CD4-positive, alpha-beta T cell (primary cell): ENCODE data around the gene TAS1R3. TPM values are rescaled to one million over a fixed set of nuclear protein-coding genes. Genes with fewer than 3 reads are reported as not detected.
A peak's percentile ranks its signal among the peaks of the same experiment; 100 is the strongest.

Experiments used
- ATAC-seq: fragments of 200-7000 bp; cut with Tn5 transposase; one replicate; pipeline ENCODE4 v1.10.0; 2022; ENCODE audit warnings: mild to moderate bottlenecking; ENCODE audit not compliant: poor library complexity
- CTCF ChIA-PET: fragments of 350-600 bp; sonication (Branson Sonifier 250); formaldehyde crosslinking; loops from one replicate; lab custom pipeline; 2021; ENCODE audit warnings: antibody characterized with exemption, inconsistent platforms; lab: Charles Lee
- POLR2A ChIA-PET: fragments of 350-600 bp; sonication (Branson Sonifier 250); formaldehyde crosslinking; loops from one replicate; lab custom pipeline; 2021; ENCODE audit warnings: antibody characterized with exemption, inconsistent platforms; lab: Charles Lee
- DNase-seq, 14 experiments: peaks; one replicate each; pipeline ENCODE4 v3.0.0-alpha.2; 2013 to 2020; ENCODE audit warnings: mixed read lengths in 2 of 14
- H3K27ac ChIP-seq, 2 donors: one replicate each; pipeline versions ENCODE4 v1.5.1 to v1.7.0; 2013; ENCODE audit warnings: low read length in 2 of 2, low read depth in 1 of 2, mild to moderate bottlenecking in 1 of 2
- H3K27me3 ChIP-seq, 2 experiments: 1 replicate in 1 of 2; 2 replicates in 1 of 2; pipeline versions ENCODE4 v1.6.1 to v1.7.0; 2013; ENCODE audit warnings: low read length in 2 of 2, control low read depth in 1 of 2, mild to moderate bottlenecking in 1 of 2, moderate library complexity in 1 of 2; ENCODE audit not compliant: insufficient read depth in 2 of 2, control insufficient read depth in 1 of 2
- H3K36me3 ChIP-seq: one replicate; pipeline ENCODE4 v1.6.1; 2013; ENCODE audit warnings: low read length, control low read depth; ENCODE audit not compliant: insufficient read depth
- H3K4me1 ChIP-seq: one replicate; pipeline ENCODE4 v1.6.1; 2013; ENCODE audit warnings: low read length, control low read depth; ENCODE audit not compliant: insufficient read depth
- H3K4me3 ChIP-seq: one replicate; pipeline ENCODE4 v1.5.1; 2013; ENCODE audit warnings: mild to moderate bottlenecking, low read length, moderate library complexity
- H3K9me3 ChIP-seq, 2 experiments: 1 replicate in 1 of 2; 2 replicates in 1 of 2; pipeline versions ENCODE4 v1.6.1 to v1.7.0; 2013; ENCODE audit warnings: low read length in 2 of 2, mild to moderate bottlenecking in 2 of 2, control low read depth in 1 of 2, moderate library complexity in 1 of 2; ENCODE audit not compliant: control insufficient read depth in 1 of 2, insufficient read depth in 1 of 2
- H3K27ac Mint-ChIP-seq: one replicate; pipeline ENCODE4 v1.8.0; 2020; ENCODE audit warnings: mixed read lengths
- H3K27me3 Mint-ChIP-seq: one replicate; pipeline ENCODE4 v1.8.0; 2021; ENCODE audit warnings: mixed read lengths
- H3K36me3 Mint-ChIP-seq: one replicate; pipeline ENCODE4 v1.8.0; 2021; ENCODE audit warnings: low read depth, mixed read lengths
- H3K4me1 Mint-ChIP-seq: one replicate; pipeline ENCODE4 v1.8.0; 2021; ENCODE audit warnings: low read depth, mixed read lengths
- H3K4me3 Mint-ChIP-seq: one replicate; pipeline ENCODE4 v1.8.0; 2020; ENCODE audit warnings: mild to moderate bottlenecking, mixed read lengths
- H3K9me3 Mint-ChIP-seq: one replicate; pipeline ENCODE4 v1.8.0; 2020; ENCODE audit warnings: mixed read lengths
- intact Hi-C, 2 experiments: fragments of 100-400 bp; cut with DNase I in 1 of 2; cut with micrococcal nuclease in 1 of 2; formaldehyde crosslinking; loops; one replicate each; pipeline versions ENCODE4 v1.15.1 to v1.9.0; 2023 to 2025; cut with DNase I, micrococcal nuclease
- total RNA-seq, 174 experiments: library from RNA in 2 of 174; stranded (reverse) in 2 of 174; gene quantifications; one replicate each; pipeline ENCODE4 v1.2.3 and lab custom pipeline; 2021 to 2026
- TF ChIP-seq, protein P1 (sequence below): fragments of 200-600 bp; IDR thresholded peaks from one replicate; pipeline ENCODE4 v1.8.0; 2022; ENCODE audit warnings: antibody characterized with exemption, mild to moderate bottlenecking

The TAS1R3 gene
- total RNA-seq, 2 experiments from 2014 or later: 3.3 to 3.4 TPM

DNA sequence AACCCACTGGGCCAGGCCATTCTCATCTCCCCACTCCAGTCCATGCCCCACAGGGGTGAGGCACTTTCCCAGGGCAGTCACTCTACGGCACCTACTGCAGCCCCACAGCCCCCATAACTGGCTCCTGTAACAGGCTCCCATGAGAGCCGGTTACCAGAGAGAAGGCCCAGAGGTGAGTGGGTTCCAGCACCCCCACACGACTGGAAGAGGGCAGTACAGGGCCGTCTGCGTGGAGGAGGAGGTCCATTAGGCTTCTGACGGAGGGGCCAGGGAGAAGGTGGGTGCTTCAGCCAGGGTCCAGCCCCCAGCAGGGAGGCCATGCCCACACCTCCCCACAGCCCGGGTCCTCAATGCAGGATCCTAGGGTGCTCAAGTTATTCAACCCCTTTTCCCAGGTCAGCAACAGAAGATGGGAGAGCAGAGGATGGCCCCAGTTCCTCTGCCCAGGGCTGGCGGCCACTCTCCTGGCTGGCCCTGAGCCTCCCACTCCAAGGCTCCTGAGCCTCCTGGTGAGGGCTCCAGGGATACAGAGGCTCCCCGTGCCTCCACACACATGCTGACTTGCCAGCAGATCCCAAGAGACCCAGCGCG, 24.9 kb upstream of the TAS1R3 start:
- H3K36me3 ChIP-seq: peaks cover 12% of the 10 kb centered on the region
- peak overlapping the region; percentile 92 for H3K4me3 Mint-ChIP-seq
- peak overlapping the region; percentile 70 for H3K4me3 ChIP-seq
- H3K27me3 Mint-ChIP-seq: no peaks in the 10 kb centered on the region
- ATAC-seq (no peak), DNase-seq (peak in 1 of 14 experiments; percentile 51)
- peak overlapping the region; percentile 2 to 29 for H3K27ac ChIP-seq
- peaks cover 13% of the 10 kb centered on the region for H3K36me3 Mint-ChIP-seq
- H3K9me3 Mint-ChIP-seq: no peaks in the 10 kb centered on the region
- H3K27ac Mint-ChIP-seq: peak overlapping the region; percentile 87
- peaks cover 46% of the 10 kb centered on the region for H3K4me1 ChIP-seq
- ChIA-PET POLR2A (interaction anchor here (0.6 to 1.8 kb wide), 2 partner anchors 69 to 209 kb away, joined by 4 to 5 read pairs; partner anchors contain the start of gene AURKAIP1), CTCF (interaction anchor here (1.2 to 1.4 kb wide), 2 partner anchors 184 kb away, joined by 4 read pairs; no protein-coding TSS in a partner anchor)
- intact Hi-C loops: loop anchor here (5.0 to 10.0 kb wide), 4 partner anchors 69 to 271 kb away; partner anchors contain the start of genes AURKAIP1 (in 1 of the 2) and C1orf159 (in 1 of the 2)
- H3K9me3 ChIP-seq: no peaks in the 10 kb centered on the region
- TF ChIP-seq, protein P1, sequence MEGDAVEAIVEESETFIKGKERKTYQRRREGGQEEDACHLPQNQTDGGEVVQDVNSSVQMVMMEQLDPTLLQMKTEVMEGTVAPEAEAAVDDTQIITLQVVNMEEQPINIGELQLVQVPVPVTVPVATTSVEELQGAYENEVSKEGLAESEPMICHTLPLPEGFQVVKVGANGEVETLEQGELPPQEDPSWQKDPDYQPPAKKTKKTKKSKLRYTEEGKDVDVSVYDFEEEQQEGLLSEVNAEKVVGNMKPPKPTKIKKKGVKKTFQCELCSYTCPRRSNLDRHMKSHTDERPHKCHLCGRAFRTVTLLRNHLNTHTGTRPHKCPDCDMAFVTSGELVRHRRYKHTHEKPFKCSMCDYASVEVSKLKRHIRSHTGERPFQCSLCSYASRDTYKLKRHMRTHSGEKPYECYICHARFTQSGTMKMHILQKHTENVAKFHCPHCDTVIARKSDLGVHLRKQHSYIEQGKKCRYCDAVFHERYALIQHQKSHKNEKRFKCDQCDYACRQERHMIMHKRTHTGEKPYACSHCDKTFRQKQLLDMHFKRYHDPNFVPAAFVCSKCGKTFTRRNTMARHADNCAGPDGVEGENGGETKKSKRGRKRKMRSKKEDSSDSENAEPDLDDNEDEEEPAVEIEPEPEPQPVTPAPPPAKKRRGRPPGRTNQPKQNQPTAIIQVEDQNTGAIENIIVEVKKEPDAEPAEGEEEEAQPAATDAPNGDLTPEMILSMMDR: no peak
- peaks cover 25% of the 10 kb centered on the region for H3K4me1 Mint-ChIP-seq
- no peaks in the 10 kb centered on the region for H3K27me3 ChIP-seq

DNA sequence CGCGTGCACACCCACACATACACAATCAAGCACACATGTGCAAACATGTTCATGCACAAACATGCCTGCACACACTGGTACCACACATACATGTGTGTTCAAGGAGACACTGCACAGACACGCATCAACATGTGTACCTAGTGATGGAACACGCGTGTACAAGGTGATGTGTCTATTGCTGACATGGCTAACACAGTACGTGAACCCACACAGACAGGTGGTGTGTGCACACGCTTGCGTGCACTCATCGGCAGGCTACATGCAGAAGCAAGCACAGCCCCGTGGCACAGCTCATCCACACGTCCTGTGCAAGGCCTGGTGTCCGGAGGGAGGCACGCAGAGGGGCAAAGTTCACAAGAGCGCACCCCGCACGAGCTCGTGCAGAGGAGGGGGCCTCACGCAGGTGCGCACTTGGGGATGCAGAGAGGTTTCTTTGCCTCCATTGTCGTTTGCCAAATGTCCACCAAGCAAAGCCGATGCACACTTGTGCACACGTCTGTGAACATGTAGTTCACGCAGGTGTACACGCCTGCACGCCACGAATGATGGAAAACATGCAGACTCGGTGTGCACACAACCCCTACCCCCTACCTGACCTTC, 24.3 kb upstream of the TAS1R3 start:
- DNase-seq (peak in 2 of 14 experiments; percentile 6 to 52), ATAC-seq (no peak)
- Mint-ChIP-seq H3K27me3 (no peaks in the 10 kb centered on the region), H3K4me3 (peak overlapping the region; percentile 92), H3K36me3 (peaks cover 16% of the 10 kb centered on the region), H3K27ac (peak overlapping the region; percentile 87), H3K4me1 (peaks cover 25% of the 10 kb centered on the region), H3K9me3 (no peaks in the 10 kb centered on the region)
- peaks cover 46% of the 10 kb centered on the region for H3K4me1 ChIP-seq
- peaks cover 18% of the 10 kb centered on the region for H3K36me3 ChIP-seq
- TF ChIP-seq, protein P1: no peak
- no peaks in the 10 kb centered on the region for H3K27me3 ChIP-seq
- H3K27ac ChIP-seq: no peak overlapping the region
- H3K9me3 ChIP-seq: no peaks in the 10 kb centered on the region
- CTCF ChIA-PET: interaction anchor here (1.4 kb wide), 1 partner anchor 184 kb away, joined by 4 read pairs; no protein-coding TSS in a partner anchor
- peak overlapping the region; percentile 70 for H3K4me3 ChIP-seq
- intact Hi-C loops: loop anchor here (5.0 to 10.0 kb wide), 4 partner anchors 68 to 272 kb away; partner anchors contain the start of genes AURKAIP1 (in 1 of the 2) and C1orf159 (in 1 of the 2)
- POLR2A ChIA-PET: interaction anchor here (1.8 kb wide), 1 partner anchor 69 kb away, joined by 5 read pairs; the partner anchor contains the start of gene AURKAIP1

GRCh38 chr1:1307261-1307922, 23.7 kb upstream of the TAS1R3 start:
- Mint-ChIP-seq H3K4me1 (peaks cover 25% of the 10 kb centered on the region), H3K36me3 (peaks cover 18% of the 10 kb centered on the region), H3K27ac (peak overlapping the region; percentile 87), H3K4me3 (peak overlapping the region; percentile 92), H3K9me3 (no peaks in the 10 kb centered on the region), H3K27me3 (no peaks in the 10 kb centered on the region)
- Histone ChIP-seq H3K9me3 (no peaks in the 10 kb centered on the region), H3K36me3 (peaks cover 21% of the 10 kb centered on the region), H3K4me1 (peaks cover 46% of the 10 kb centered on the region), H3K27ac (no peak overlapping the region), H3K27me3 (no peaks in the 10 kb centered on the region), H3K4me3 (peak overlapping the region; percentile 70)
- intact Hi-C loops: loop anchor here (5.0 to 10.0 kb wide), 4 partner anchors 67 to 273 kb away; partner anchors contain the start of genes AURKAIP1 (in 1 of the 2) and C1orf159 (in 1 of the 2)
- TF ChIP-seq, protein P1: no peak
- ChIA-PET POLR2A (interaction anchor here (1.8 kb wide), 1 partner anchor 68 kb away, joined by 5 read pairs; the partner anchor contains the start of gene AURKAIP1), CTCF (interaction anchor here (1.4 kb wide), 1 partner anchor 185 kb away, joined by 4 read pairs; no protein-coding TSS in a partner anchor)
- ATAC-seq (no peak), DNase-seq (no peak)
